Body of pancreas (tissue), 4 donors: ENCODE data around the gene SLC17A7. TPM values are rescaled to one million over a fixed set of nuclear protein-coding genes. Genes with fewer than 3 reads are reported as not detected.
"Not testable (repeated sequence)": the region's sequence is repeated elsewhere in the genome, so short reads cannot be mapped to it uniquely, and the experiment has no call there.

Experiments used
- ATAC-seq: fragments of 150-250 bp; one replicate; pipeline ENCODE4 v1.9.1; 2016
- DNase-seq, 4 donors: peaks; one replicate each; pipeline ENCODE4 v3.0.0-alpha.2; 2019
- H3K27ac ChIP-seq, 4 donors: fragments of 200-600 bp; sonication (generic); 1 replicate in 3 of 4; 2 replicates in 1 of 4; pipeline versions ENCODE4 v1.5.1 to v1.6.1; 2016 to 2019; ENCODE audit warnings: mild to moderate bottlenecking in 1 of 4, mixed read lengths in 1 of 4, moderate library complexity in 1 of 4
- H3K27me3 ChIP-seq, 2 donors: fragments of 200-600 bp; sonication (generic); one replicate each; pipeline ENCODE4 v1.6.0; 2016; ENCODE audit warnings: mild to moderate bottlenecking in 1 of 2
- H3K36me3 ChIP-seq, 2 donors: fragments of 200-600 bp; sonication (generic); replicated peaks in 1 of 2; 2 replicates each; pipeline ENCODE4 v1.5.1; 2016; ENCODE audit warnings: low read depth in 2 of 2; ENCODE audit not compliant: insufficient read depth in 1 of 2
- H3K4me1 ChIP-seq: fragments of 200-600 bp; sonication (generic); one replicate; pipeline ENCODE4 v1.6.0; 2016
- H3K4me3 ChIP-seq, 2 donors: fragments of 200-600 bp; sonication (generic); 1 replicate in 1 of 2; 2 replicates in 1 of 2; pipeline ENCODE4 v1.5.1; 2016 to 2019
- H3K9me3 ChIP-seq, 3 donors: fragments of 200-600 bp; sonication (generic); 1 replicate in 2 of 3; 2 replicates in 1 of 3; pipeline ENCODE4 v1.5.1; 2016
- CTCF ChIP-seq, 7 experiments: fragments of 450-650 bp in 4 of 7; fragments of 200-600 bp in 3 of 7; sonication (generic) in 3 of 7; IDR thresholded peaks; one replicate each; pipeline ENCODE4 v1.5.1; 2016 to 2019; ENCODE audit warnings: antibody characterized with exemption in 7 of 7
- POLR2A ChIP-seq, 3 donors: fragments of 450-650 bp; IDR thresholded peaks; one replicate each; pipeline ENCODE4 v1.6.1; 2016; ENCODE audit warnings: antibody characterized with exemption in 3 of 3, mild to moderate bottlenecking in 2 of 3
- WGBS, 2 donors: methylation state at CpG; one replicate each; pipeline ENCODE4 v1.1.5; 2017; 5-methylcytosine and 5-hydroxymethylcytosine counted together
- intact Hi-C: fragments of 100-400 bp; cut with DNase I; formaldehyde crosslinking; loops from one replicate; pipeline ENCODE4 v1.15.1; 2023
- total RNA-seq, 2 donors: library from RNA; depleted of rRNA; stranded (reverse); fragments of >200 nt; gene quantifications; one replicate each; pipeline ENCODE4 v1.1.0, GENCODE V29; 2016

The SLC17A7 gene
- total RNA-seq, 2 donors from 2014 or later = 0.26 TPM; not detected in 1

DNA sequence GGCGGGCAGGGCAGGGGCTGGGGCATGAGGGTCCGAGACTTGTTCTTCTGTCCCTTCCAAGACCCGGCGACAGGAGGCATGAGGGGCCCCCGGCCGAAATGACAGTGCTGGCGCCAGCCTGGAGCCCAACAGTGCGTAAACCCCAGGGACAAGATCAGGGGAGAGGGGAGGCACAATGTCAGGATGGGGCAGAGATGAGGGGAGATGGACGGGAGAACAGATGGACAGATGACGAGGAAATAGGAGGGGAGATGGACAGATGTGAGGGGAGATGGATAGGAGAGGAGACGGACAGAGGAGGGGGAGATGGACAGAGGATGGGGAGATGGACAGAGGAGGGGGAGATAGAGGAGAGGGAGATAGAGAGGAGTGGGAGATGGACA lies 33.2 kb upstream of the SLC17A7 start:
- TF ChIP-seq POLR2A (IDR thresholded peaks at IDR 0.05) (no peak), CTCF (IDR thresholded peaks at IDR 0.05) (no peak)
- no peak overlapping the region for H3K4me3 ChIP-seq
- no peak for DNase-seq
- H3K4me1 ChIP-seq = peaks cover 6% of the 10 kb centered on the region
- intact Hi-C loops = no loop called here
- H3K27ac ChIP-seq = peak overlapping the region in 2 of 4 donors; percentile 66 to 75
- H3K36me3 ChIP-seq = no peaks in the 10 kb centered on the region
- no peaks in the 10 kb centered on the region for H3K27me3 ChIP-seq
- H3K9me3 ChIP-seq = no peaks in the 10 kb centered on the region
- no peak for ATAC-seq
- WGBS, 2 donors = 17 to 18% methylated on average over 11 of the region's 11 CpGs

GRCh38 chr19:49473868-49474541 lies 32.7 kb upstream of the SLC17A7 start, which contains the start of gene FLT3LG:
Gene FLT3LG (plus strand): TSS chr19:49474215. CDS start chr19:49474640, 425 bp downstream.
- Histone ChIP-seq H3K4me1 (peaks cover 6% of the 10 kb centered on the region), H3K4me3 (peak within 1 kb of the TSS; percentile 39 to 65), H3K27me3 (no peaks in the 10 kb centered on the region), H3K27ac (peak within 1 kb of the TSS in 3 of 4 donors; percentile 60 to 75 (median 66)), H3K9me3 (no peaks in the 10 kb centered on the region), H3K36me3 (no peaks in the 10 kb centered on the region)
- peak; percentile 67 for ATAC-seq
- intact Hi-C loops = no loop called here
- TF ChIP-seq CTCF (IDR thresholded peaks at IDR 0.05) (peak; percentile 93 to 99 (median 95)), POLR2A (IDR thresholded peaks at IDR 0.05) (peak in 1 of 3 donors; percentile 16)
- 2 to 5% methylated on average over 13 to 33 of the region's 33 CpGs for WGBS, 2 donors
- DNase-seq = peak; percentile 67 to 76 (median 70)

DNA sequence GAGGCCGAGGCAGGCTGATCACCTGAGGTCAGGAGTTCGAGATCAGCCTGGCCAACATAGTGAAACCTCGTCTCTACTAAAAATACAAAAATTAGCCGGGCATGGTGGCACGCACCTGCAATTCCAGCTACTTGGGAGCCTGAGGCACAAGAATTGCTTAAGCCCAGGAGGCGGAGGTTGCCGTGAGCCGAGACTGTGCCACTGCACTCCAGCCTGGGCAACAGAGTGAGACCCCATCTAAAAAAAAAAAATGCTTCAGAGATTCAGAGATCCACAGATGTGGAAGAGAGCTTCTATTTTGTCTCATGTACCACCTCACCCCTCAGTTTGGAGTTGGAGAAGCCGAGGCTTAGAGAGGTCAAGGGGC lies 32.2 kb upstream of the SLC17A7 start:
- H3K27me3 ChIP-seq, DNase-seq, intact Hi-C loops, ATAC-seq, H3K4me3 ChIP-seq, H3K9me3 ChIP-seq, H3K36me3 ChIP-seq, H3K4me1 ChIP-seq: not testable (repeated sequence)
- 47 to 65% methylated on average over 3 to 9 of the region's 9 CpGs for WGBS, 2 donors
- peak overlapping the region in 3 of 4 donors; percentile 60 to 75 (median 66) for H3K27ac ChIP-seq

DNA sequence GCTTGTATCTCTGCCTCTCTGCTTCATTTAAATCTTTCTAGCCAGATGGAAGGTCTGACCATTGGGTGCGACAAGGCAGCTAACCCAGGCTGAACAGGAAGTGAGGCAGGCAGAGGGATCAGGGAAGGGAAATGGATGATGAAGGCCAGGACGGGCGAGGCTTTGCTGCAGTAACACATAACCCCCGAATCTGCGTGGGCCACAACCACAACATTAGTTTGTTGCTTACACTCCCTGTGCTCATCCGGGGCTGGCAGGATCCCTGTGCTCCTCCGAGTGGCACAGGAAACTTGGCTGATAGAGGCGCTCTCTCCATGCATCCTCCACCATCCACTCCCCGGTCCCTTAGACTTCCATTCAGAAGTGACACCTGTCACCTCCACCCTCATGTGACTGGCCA lies 31.6 kb upstream of the SLC17A7 start:
- no peak overlapping the region for H3K27ac ChIP-seq
- intact Hi-C loops = no loop called here
- no peaks in the 10 kb centered on the region for H3K27me3 ChIP-seq
- H3K4me3 ChIP-seq = no peak overlapping the region
- TF ChIP-seq POLR2A (IDR thresholded peaks at IDR 0.05) = no peak
- TF ChIP-seq CTCF (IDR thresholded peaks at IDR 0.05) = no peak
- WGBS, 2 donors = 63 to 86% methylated on average over 9 of the region's 9 CpGs
- ATAC-seq (no peak), DNase-seq (no peak)
- no peaks in the 10 kb centered on the region for H3K36me3 ChIP-seq
- peaks cover 6% of the 10 kb centered on the region for H3K4me1 ChIP-seq
- H3K9me3 ChIP-seq = no peaks in the 10 kb centered on the region

- DNase-seq (no peak), ATAC-seq (no peak)
- Histone ChIP-seq H3K9me3 (no peaks in the 10 kb centered on the region), H3K4me1 (peaks cover 6% of the 10 kb centered on the region), H3K36me3 (peaks cover 0 to 7% of the 10 kb centered on the region in 2 donors), H3K27me3 (no peaks in the 10 kb centered on the region), H3K4me3 (no peak overlapping the region), H3K27ac (no peak overlapping the region)
- intact Hi-C loops = no loop called here
- WGBS, 2 donors = 58 to 67% methylated on average over 5 to 8 of the region's 8 CpGs
- TF ChIP-seq POLR2A (IDR thresholded peaks at IDR 0.05) = no peak
Observed at GRCh38 chr19:49470615-49470978, 29.3 kb upstream of the SLC17A7 start.
